ENCODE results near the gene SHC4. TPM values are rescaled to one million over a fixed set of nuclear protein-coding genes. Genes with fewer than 3 reads are reported as not detected.

SHC4 gene
- total RNA-seq, 6 experiments from 2014 or later: 2.1 to 4.2 (median 3.5) TPM

DNA sequence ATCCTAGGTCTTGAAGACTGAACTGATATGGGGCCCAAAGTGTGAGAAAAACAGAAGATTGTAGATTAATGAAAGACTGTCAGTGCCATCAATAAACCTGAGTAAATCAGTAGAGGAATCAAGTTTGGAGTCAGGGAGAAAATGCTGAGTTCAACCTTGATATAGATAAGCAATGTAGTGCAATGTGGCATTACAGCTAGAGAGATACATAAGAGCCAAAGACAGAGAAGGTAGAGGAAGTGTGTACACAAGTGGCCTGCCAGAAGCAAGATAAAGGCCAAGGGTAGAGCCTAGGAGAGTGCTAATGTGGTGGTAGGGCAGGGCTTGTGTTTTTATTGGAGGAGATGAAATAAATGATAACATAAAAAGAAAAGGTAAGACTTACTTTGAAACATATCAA lies 111.8 kb downstream of the SHC4 start:
- TF ChIP-seq, protein P1, sequence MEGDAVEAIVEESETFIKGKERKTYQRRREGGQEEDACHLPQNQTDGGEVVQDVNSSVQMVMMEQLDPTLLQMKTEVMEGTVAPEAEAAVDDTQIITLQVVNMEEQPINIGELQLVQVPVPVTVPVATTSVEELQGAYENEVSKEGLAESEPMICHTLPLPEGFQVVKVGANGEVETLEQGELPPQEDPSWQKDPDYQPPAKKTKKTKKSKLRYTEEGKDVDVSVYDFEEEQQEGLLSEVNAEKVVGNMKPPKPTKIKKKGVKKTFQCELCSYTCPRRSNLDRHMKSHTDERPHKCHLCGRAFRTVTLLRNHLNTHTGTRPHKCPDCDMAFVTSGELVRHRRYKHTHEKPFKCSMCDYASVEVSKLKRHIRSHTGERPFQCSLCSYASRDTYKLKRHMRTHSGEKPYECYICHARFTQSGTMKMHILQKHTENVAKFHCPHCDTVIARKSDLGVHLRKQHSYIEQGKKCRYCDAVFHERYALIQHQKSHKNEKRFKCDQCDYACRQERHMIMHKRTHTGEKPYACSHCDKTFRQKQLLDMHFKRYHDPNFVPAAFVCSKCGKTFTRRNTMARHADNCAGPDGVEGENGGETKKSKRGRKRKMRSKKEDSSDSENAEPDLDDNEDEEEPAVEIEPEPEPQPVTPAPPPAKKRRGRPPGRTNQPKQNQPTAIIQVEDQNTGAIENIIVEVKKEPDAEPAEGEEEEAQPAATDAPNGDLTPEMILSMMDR (IDR thresholded peaks at IDR 0.05): no peak
- no peak for DNase-seq
- H3K27ac Mint-ChIP-seq: no peak overlapping the region
- peaks cover 4% of the 10 kb centered on the region; the same call in 1 of the 2 replicates for H3K36me3 Mint-ChIP-seq (ENCODE audit: low read depth)
- no peak overlapping the region for H3K4me3 Mint-ChIP-seq
- H3K4me1 Mint-ChIP-seq (ENCODE audit: low read depth): peaks cover 29% of the 10 kb centered on the region
- no peaks in the 10 kb centered on the region for H3K27me3 Mint-ChIP-seq (ENCODE audit: insufficient read depth)
- H3K9me3 Mint-ChIP-seq: no peaks in the 10 kb centered on the region

DNA sequence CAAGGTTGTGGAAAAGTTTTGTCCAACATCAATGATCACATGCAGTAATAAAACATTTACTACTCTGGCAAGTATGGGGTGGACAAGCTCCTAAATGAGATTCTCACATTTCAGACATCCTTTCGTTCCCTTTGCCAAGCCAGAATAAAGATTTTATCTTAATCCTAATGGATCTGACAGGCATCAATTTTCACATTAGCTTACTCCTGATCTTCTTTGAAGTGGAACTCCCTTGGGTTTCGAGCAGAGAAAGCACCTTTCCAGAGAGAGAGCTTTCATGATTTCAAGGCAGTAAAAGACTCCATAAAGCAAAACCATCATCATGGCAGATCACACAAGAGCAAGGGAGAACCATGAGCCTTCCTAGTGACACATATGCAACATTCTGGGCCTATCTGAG lies 113.1 kb downstream of the SHC4 start:
- Mint-ChIP-seq H3K4me3 (no peak overlapping the region), H3K27ac (no peak overlapping the region)

DNA sequence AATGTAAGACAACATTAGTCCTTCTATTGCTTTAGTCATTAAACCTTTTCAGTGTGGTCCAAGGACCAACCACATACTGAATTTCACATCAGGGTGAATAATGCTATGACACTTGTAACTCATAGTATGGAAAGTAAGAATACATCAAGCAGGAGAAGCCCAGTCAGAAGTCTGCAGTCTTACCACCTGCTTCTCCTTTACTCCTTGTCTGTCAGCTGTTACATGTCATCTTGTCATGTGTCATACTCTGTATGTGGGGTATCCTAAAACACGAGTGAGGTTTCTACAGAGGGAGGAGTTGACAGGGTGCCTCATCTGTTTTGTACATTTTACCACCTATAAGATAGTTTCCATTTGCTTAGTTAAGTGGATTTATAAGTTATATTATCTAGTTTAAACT lies 118.6 kb downstream of the SHC4 start:
- no peak for DNase-seq
- TF ChIP-seq, protein P1 (IDR thresholded peaks at IDR 0.05): no peak
- no peak overlapping the region for H3K4me3 Mint-ChIP-seq
- H3K27ac Mint-ChIP-seq: no peak overlapping the region
- no peaks in the 10 kb centered on the region for H3K9me3 Mint-ChIP-seq
- peaks cover 5% of the 10 kb centered on the region for H3K36me3 Mint-ChIP-seq (ENCODE audit: low read depth)
- H3K4me1 Mint-ChIP-seq (ENCODE audit: low read depth): no peaks in the 10 kb centered on the region
- H3K27me3 Mint-ChIP-seq (ENCODE audit: insufficient read depth): no peaks in the 10 kb centered on the region

More for the DNA sequence above, 113.1 kb downstream of the SHC4 start:
- Mint-ChIP-seq H3K27me3 (ENCODE audit: insufficient read depth) (no peaks in the 10 kb centered on the region), H3K4me1 (ENCODE audit: low read depth) (peaks cover 16% of the 10 kb centered on the region), H3K9me3 (no peaks in the 10 kb centered on the region), H3K36me3 (ENCODE audit: low read depth) (peaks cover 4% of the 10 kb centered on the region; the same call in 1 of the 2 replicates)
- DNase-seq: no peak
- TF ChIP-seq, protein P1 (IDR thresholded peaks at IDR 0.05): no peak

DNA sequence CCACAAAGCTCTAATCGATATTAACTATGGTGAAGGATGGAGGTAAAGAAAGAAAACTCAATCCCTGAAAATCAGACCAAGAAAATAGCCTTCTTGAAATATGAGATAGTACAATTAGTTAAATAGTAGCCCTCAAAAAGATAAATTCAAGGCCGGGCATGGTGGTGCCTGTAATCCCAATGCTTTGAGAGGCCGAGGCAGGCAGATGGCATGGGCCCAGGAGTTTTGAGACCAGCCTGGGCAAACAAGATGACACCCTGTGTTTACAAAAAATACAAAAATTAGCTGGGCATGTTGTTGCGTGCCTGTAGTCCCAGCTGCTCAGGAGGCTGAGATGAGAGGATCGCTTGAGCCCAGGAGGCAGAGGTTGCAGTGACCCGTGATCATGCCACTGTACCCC lies 121.2 kb downstream of the SHC4 start:
- DNase-seq: no peak
- Mint-ChIP-seq H3K27me3 (ENCODE audit: insufficient read depth) (no peaks in the 10 kb centered on the region), H3K4me3 (no peak overlapping the region), H3K36me3 (ENCODE audit: low read depth) (peaks cover 5% of the 10 kb centered on the region), H3K4me1 (ENCODE audit: low read depth) (no peaks in the 10 kb centered on the region), H3K9me3 (no peaks in the 10 kb centered on the region), H3K27ac (no peak overlapping the region)
- TF ChIP-seq, protein P1 (IDR thresholded peaks at IDR 0.05): no peak

DNA sequence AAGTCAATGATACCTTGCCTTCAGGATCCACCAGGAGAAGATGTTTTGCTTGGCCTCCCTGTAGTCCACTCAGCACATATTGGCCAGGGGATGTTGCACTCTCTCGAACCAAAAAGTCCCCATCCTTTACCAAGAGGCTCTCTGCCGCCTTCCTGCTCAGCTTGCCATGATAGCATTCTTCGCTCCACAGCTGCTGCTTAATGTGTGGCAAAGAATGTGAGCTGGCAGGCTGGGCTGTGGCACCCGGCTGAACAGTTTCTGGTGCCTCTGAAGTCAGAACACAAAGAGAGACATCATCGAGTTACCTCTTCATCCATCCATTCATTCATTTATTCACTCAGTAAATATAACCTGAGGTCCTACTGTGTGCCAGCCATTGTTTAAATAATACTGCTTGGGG lies 129.0 kb downstream of the SHC4 start:
- Mint-ChIP-seq H3K4me3 (no peak overlapping the region), H3K27ac (no peak overlapping the region), H3K36me3 (ENCODE audit: low read depth) (peaks cover 15% of the 10 kb centered on the region), H3K9me3 (peaks cover 15% of the 10 kb centered on the region), H3K4me1 (ENCODE audit: low read depth) (no peaks in the 10 kb centered on the region), H3K27me3 (ENCODE audit: insufficient read depth) (no peaks in the 10 kb centered on the region)
- TF ChIP-seq, protein P1 (IDR thresholded peaks at IDR 0.05): no peak
- DNase-seq: no peak

Measured in HFFc6 (cell line).